ENCODE results near the gene CPNE8. TPM values are rescaled to one million over a fixed set of nuclear protein-coding genes. Genes with fewer than 3 reads are reported as not detected.

Gene CPNE8
- total RNA-seq, 1 experiment from 2014 or later, result 13.5 TPM

DNA sequence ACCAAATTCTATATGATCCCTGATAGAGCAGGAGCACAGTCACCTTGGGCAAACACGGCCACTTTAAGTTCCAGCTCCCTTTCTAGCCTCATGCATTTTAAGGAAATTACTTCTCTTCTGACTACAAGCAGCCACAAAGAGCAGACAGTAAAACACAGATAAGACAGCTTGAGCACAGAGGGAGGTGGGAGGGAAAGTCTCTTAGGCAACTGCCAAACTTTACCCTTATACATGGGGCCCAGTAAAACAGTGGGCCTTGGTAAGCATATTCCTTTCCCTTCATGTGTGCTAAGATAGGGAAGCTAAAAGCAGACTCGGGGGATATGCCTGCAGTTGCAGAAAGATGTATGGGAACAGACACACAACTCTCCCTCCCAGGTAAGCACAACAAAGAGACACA is 235.9 kb downstream of the CPNE8 start:
- TF ChIP-seq, protein P1, sequence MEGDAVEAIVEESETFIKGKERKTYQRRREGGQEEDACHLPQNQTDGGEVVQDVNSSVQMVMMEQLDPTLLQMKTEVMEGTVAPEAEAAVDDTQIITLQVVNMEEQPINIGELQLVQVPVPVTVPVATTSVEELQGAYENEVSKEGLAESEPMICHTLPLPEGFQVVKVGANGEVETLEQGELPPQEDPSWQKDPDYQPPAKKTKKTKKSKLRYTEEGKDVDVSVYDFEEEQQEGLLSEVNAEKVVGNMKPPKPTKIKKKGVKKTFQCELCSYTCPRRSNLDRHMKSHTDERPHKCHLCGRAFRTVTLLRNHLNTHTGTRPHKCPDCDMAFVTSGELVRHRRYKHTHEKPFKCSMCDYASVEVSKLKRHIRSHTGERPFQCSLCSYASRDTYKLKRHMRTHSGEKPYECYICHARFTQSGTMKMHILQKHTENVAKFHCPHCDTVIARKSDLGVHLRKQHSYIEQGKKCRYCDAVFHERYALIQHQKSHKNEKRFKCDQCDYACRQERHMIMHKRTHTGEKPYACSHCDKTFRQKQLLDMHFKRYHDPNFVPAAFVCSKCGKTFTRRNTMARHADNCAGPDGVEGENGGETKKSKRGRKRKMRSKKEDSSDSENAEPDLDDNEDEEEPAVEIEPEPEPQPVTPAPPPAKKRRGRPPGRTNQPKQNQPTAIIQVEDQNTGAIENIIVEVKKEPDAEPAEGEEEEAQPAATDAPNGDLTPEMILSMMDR (IDR thresholded peaks at IDR 0.05; ENCODE audit: insufficient read depth in 1 of 2, low read depth in 1 of 2, low read length in 1 of 2, severe bottlenecking in 1 of 2, unreplicated experiment in 1 of 2), result no peak
- no peaks in the 10 kb centered on the region for H3K9me3 ChIP-seq
- H3K4me1 ChIP-seq, result no peaks in the 10 kb centered on the region
- Mint-ChIP-seq H3K4me3 (ENCODE audit: unreplicated experiment) (no peak overlapping the region), H3K27me3 (ENCODE audit: insufficient read depth, unreplicated experiment) (no peaks in the 10 kb centered on the region), H3K27ac (ENCODE audit: unreplicated experiment) (no peak overlapping the region), H3K9me3 (ENCODE audit: unreplicated experiment) (no peaks in the 10 kb centered on the region), H3K36me3 (ENCODE audit: insufficient read depth, unreplicated experiment) (no peaks in the 10 kb centered on the region), H3K4me1 (ENCODE audit: low read depth, unreplicated experiment) (peaks cover 6% of the 10 kb centered on the region)
- H3K36me3 ChIP-seq (ENCODE audit: control insufficient read depth, insufficient read depth, low read length), result no peaks in the 10 kb centered on the region
- POLR2A ChIA-PET, result no interaction called here
- DNase-seq, result peak in 1 of 2 experiments; percentile 31
- BruUV-seq (replicated peaks), result no TSS peak
- H3K27me3 ChIP-seq (replicated peaks; ENCODE audit: control insufficient read depth, insufficient read depth, low read length), result no peaks in the 10 kb centered on the region
- no peak overlapping the region for H3K4me3 ChIP-seq (ENCODE audit: low read depth, low read length)
- intact Hi-C loops (cut with micrococcal nuclease; ENCODE audit: unreplicated experiment), result no loop called here
- CTCF ChIA-PET, result no interaction called here

DNA sequence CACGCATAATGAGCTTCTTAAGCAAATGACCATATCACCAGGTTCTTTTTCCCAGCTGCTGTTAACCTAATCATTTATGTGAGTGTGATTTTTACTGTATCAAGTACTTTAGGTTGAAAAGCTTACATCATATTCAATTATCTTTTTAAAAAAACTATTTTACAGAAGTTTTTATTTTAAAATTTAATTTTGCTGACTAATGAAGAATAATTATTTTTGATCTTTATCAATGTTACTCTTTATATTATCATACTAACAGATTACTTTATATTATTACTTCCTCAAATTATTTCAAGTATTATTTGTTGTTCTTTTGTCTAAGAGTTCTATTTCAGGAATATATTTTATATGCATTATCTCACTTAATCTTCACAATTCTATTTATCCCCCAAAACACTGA is 236.3 kb downstream of the CPNE8 start:
- H3K4me1 ChIP-seq, result no peaks in the 10 kb centered on the region
- H3K4me1 Mint-ChIP-seq (ENCODE audit: low read depth, unreplicated experiment), result peaks cover 6% of the 10 kb centered on the region

DNA sequence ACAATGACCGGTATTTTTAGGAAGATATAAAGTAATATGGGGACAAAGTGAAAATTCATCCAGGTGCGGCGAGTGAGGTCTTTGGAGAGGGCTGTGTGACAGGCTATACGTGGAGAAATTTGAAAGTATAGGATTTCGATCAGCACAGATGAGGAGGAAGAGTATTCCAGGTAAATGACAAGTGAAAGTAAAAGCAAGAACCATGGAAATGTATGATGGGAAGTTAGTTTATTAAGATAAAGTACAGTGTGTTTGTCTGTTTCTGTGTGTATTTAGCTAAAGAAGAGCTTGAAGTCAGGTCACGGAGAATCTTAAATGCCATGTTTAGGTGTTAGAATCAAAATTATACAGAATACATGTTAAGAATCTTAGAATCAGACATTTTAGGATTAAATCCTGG is 239.0 kb downstream of the CPNE8 start:
- Mint-ChIP-seq H3K36me3 (ENCODE audit: insufficient read depth, unreplicated experiment) (no peaks in the 10 kb centered on the region), H3K27ac (ENCODE audit: unreplicated experiment) (no peak overlapping the region), H3K4me1 (ENCODE audit: low read depth, unreplicated experiment) (peaks cover 6% of the 10 kb centered on the region), H3K27me3 (ENCODE audit: insufficient read depth, unreplicated experiment) (no peaks in the 10 kb centered on the region), H3K4me3 (ENCODE audit: unreplicated experiment) (no peak overlapping the region), H3K9me3 (ENCODE audit: unreplicated experiment) (peaks cover 7% of the 10 kb centered on the region)
- H3K9me3 ChIP-seq, result no peaks in the 10 kb centered on the region
- BruUV-seq (replicated peaks), result no TSS peak
- TF ChIP-seq, protein P1 (IDR thresholded peaks at IDR 0.05; ENCODE audit: insufficient read depth in 1 of 2, low read depth in 1 of 2, low read length in 1 of 2, severe bottlenecking in 1 of 2, unreplicated experiment in 1 of 2), result no peak
- intact Hi-C loops (cut with micrococcal nuclease; ENCODE audit: unreplicated experiment), result no loop called here
- no peaks in the 10 kb centered on the region for H3K27me3 ChIP-seq (replicated peaks; ENCODE audit: control insufficient read depth, insufficient read depth, low read length)
- ChIA-PET POLR2A (no interaction called here), CTCF (no interaction called here)
- no peaks in the 10 kb centered on the region for H3K36me3 ChIP-seq (ENCODE audit: control insufficient read depth, insufficient read depth, low read length)
- H3K4me1 ChIP-seq, result no peaks in the 10 kb centered on the region
- DNase-seq, result no peak
- H3K4me3 ChIP-seq (ENCODE audit: low read depth, low read length), result no peak overlapping the region

More for the DNA sequence above, 236.3 kb downstream of the CPNE8 start:
- no peaks in the 10 kb centered on the region for H3K9me3 Mint-ChIP-seq (ENCODE audit: unreplicated experiment)
- Histone ChIP-seq H3K4me3 (ENCODE audit: low read depth, low read length) (no peak overlapping the region), H3K27me3 (replicated peaks; ENCODE audit: control insufficient read depth, insufficient read depth, low read length) (no peaks in the 10 kb centered on the region), H3K9me3 (no peaks in the 10 kb centered on the region), H3K36me3 (ENCODE audit: control insufficient read depth, insufficient read depth, low read length) (no peaks in the 10 kb centered on the region)
- POLR2A ChIA-PET, result no interaction called here
- H3K27ac Mint-ChIP-seq (ENCODE audit: unreplicated experiment), result no peak overlapping the region
- no peaks in the 10 kb centered on the region for H3K27me3 Mint-ChIP-seq (ENCODE audit: insufficient read depth, unreplicated experiment)
- CTCF ChIA-PET, result no interaction called here
- BruUV-seq (replicated peaks), result no TSS peak
- no peaks in the 10 kb centered on the region for H3K36me3 Mint-ChIP-seq (ENCODE audit: insufficient read depth, unreplicated experiment)
- no peak for DNase-seq
- intact Hi-C loops (cut with micrococcal nuclease; ENCODE audit: unreplicated experiment), result no loop called here
- TF ChIP-seq, protein P1 (IDR thresholded peaks at IDR 0.05; ENCODE audit: insufficient read depth in 1 of 2, low read depth in 1 of 2, low read length in 1 of 2, severe bottlenecking in 1 of 2, unreplicated experiment in 1 of 2), result no peak
- no peak overlapping the region for H3K4me3 Mint-ChIP-seq (ENCODE audit: unreplicated experiment)
